ENCODE data around the gene ITPR1. TPM values are rescaled to one million over a fixed set of nuclear protein-coding genes. Genes with fewer than 3 reads are reported as not detected.

The ITPR1 gene
- polyA plus RNA-seq, 1 of the 3 experiments (the other 2 are of a cell fraction), result 5.9 TPM

GRCh38 chr3:4806535-4807108, 313.5 kb downstream of the ITPR1 start:
- 94% methylated on average over 6 of the region's 6 CpGs for WGBS (ENCODE audit: low lambda C conversion rate)
- Histone ChIP-seq H3F3A (replicated peaks; ENCODE audit: insufficient read depth) (no peaks in the 10 kb centered on the region), H2AFZ (ENCODE audit: low read depth) (no peak overlapping the region), H3K27me3 (ENCODE audit: insufficient read depth) (no peaks in the 10 kb centered on the region), H3K4me2 (no peak overlapping the region), H3K9me2 (no peaks in the 10 kb centered on the region), H3K36me3 (replicated peaks in 1 of 2; ENCODE audit: control insufficient read depth in 1 of 2, insufficient read depth in 2 of 2, low read length in 1 of 2) (peaks cover 0 to 8% of the 10 kb centered on the region in 2 experiments), H3K9ac (no peak overlapping the region), H3K79me2 (ENCODE audit: insufficient read depth) (no peaks in the 10 kb centered on the region), H3K4me1 (ENCODE audit: control insufficient read depth in 1 of 2, insufficient read depth in 2 of 2, low read depth in 1 of 2, low read length in 1 of 2) (peaks cover 0 to 6% of the 10 kb centered on the region in 2 experiments; a peak in 1 of 4 replicates), H3K27ac (ENCODE audit: low read depth in 2 of 2, low read length in 1 of 2) (no peak overlapping the region), H3K4me3 (ENCODE audit: low read depth in 2 of 2, low read length in 1 of 2) (no peak overlapping the region), H4K20me1 (ENCODE audit: insufficient read depth) (no peaks in the 10 kb centered on the region), H3K9me3 (no peaks in the 10 kb centered on the region)
- DNase-seq, result no peak
- CTCF ChIA-PET, result interaction anchor here (1.0 to 1.7 kb wide), 3 partner anchors 8 to 95 kb away, joined by 3 to 5 read pairs (median 3); no protein-coding TSS in a partner anchor
- POLR2A ChIA-PET, result no interaction called here
- TF ChIP-seq MEF2A (IDR thresholded peaks at IDR 0.05; ENCODE audit: borderline replicate concordance, low read depth), result no peak
- no peak for TF ChIP-seq NFIC (IDR thresholded peaks at IDR 0.05; ENCODE audit: borderline replicate concordance)
- no peak for TF ChIP-seq PBX3 (IDR thresholded peaks at IDR 0.05)
- TF ChIP-seq YY1 (IDR thresholded peaks at IDR 0.05; ENCODE audit: low read depth), result no peak
- no peak for TF ChIP-seq USF1 (IDR thresholded peaks at IDR 0.05; ENCODE audit: borderline replicate concordance, low read depth)
- no peak for TF ChIP-seq CHD2 (IDR thresholded peaks at IDR 0.05; ENCODE audit: low read length, partially characterized antibody)
- TF ChIP-seq RXRA (IDR thresholded peaks at IDR 0.05; ENCODE audit: borderline replicate concordance, low read depth), result no peak
- TF ChIP-seq CTCF (IDR thresholded peaks at IDR 0.05), result no peak
- no peak for TF ChIP-seq MAX (IDR thresholded peaks at IDR 0.05; ENCODE audit: low read depth)

- Histone ChIP-seq H3K36me3 (replicated peaks in 1 of 2; ENCODE audit: control insufficient read depth in 1 of 2, insufficient read depth in 2 of 2, low read length in 1 of 2) (peaks cover 0 to 8% of the 10 kb centered on the region in 2 experiments), H3K9ac (no peak overlapping the region), H3F3A (replicated peaks; ENCODE audit: insufficient read depth) (no peaks in the 10 kb centered on the region), H3K9me3 (no peaks in the 10 kb centered on the region), H3K27me3 (ENCODE audit: insufficient read depth) (no peaks in the 10 kb centered on the region), H4K20me1 (ENCODE audit: insufficient read depth) (no peaks in the 10 kb centered on the region), H3K4me3 (ENCODE audit: low read depth in 2 of 2, low read length in 1 of 2) (no peak overlapping the region), H3K4me1 (ENCODE audit: control insufficient read depth in 1 of 2, insufficient read depth in 2 of 2, low read depth in 1 of 2, low read length in 1 of 2) (peaks cover 0 to 8% of the 10 kb centered on the region in 2 experiments; a peak in 1 of 4 replicates), H3K27ac (ENCODE audit: low read depth in 2 of 2, low read length in 1 of 2) (no peak overlapping the region), H2AFZ (ENCODE audit: low read depth) (no peak overlapping the region), H3K79me2 (ENCODE audit: insufficient read depth) (no peaks in the 10 kb centered on the region), H3K9me2 (no peaks in the 10 kb centered on the region), H3K4me2 (no peak overlapping the region)
- 95% methylated on average over 13 of the region's 13 CpGs for WGBS (ENCODE audit: low lambda C conversion rate)
- ChIA-PET POLR2A (no interaction called here), CTCF (interaction anchor here (1.0 to 1.7 kb wide), 3 partner anchors 7 to 96 kb away, joined by 3 to 5 read pairs (median 3); no protein-coding TSS in a partner anchor)
- no peak for DNase-seq
- TF ChIP-seq CTCF (IDR thresholded peaks at IDR 0.05) (no peak), EZH2phosphoT487 (IDR thresholded peaks at IDR 0.05; ENCODE audit: borderline replicate concordance, low read depth) (no peak), JUND (IDR thresholded peaks at IDR 0.05) (no peak), POLR2AphosphoS5 (IDR thresholded peaks at IDR 0.05; ENCODE audit: low read depth, low read length) (no peak), MXI1 (IDR thresholded peaks at IDR 0.05; ENCODE audit: low read depth, low read length) (no peak), YY1 (IDR thresholded peaks at IDR 0.05; ENCODE audit: low read depth) (no peak), TEAD4 (IDR thresholded peaks at IDR 0.05; ENCODE audit: borderline replicate concordance, insufficient read depth) (no peak), RCOR1 (IDR thresholded peaks at IDR 0.05; ENCODE audit: low read length) (no peak), FOSL2 (IDR thresholded peaks at IDR 0.05; ENCODE audit: borderline replicate concordance, low read depth) (no peak), CHD2 (IDR thresholded peaks at IDR 0.05; ENCODE audit: low read length, partially characterized antibody) (no peak), GATA2 (CRISPR knock-in tag; IDR thresholded peaks at IDR 0.05) (no peak), MAX (IDR thresholded peaks at IDR 0.05; ENCODE audit: low read depth) (no peak)
These were observed 314.5 kb downstream of the ITPR1 start for GRCh38 chr3:4807381-4808280.

Data from SK-N-SH (cell line).